ENCODE data around the gene CDC42EP2. TPM values are rescaled to one million over a fixed set of nuclear protein-coding genes. Genes with fewer than 3 reads are reported as not detected.

The CDC42EP2 gene
- total and polyA plus RNA-seq, 8 donors, result 2.4 to 7.9 (median 3.9) TPM

DNA sequence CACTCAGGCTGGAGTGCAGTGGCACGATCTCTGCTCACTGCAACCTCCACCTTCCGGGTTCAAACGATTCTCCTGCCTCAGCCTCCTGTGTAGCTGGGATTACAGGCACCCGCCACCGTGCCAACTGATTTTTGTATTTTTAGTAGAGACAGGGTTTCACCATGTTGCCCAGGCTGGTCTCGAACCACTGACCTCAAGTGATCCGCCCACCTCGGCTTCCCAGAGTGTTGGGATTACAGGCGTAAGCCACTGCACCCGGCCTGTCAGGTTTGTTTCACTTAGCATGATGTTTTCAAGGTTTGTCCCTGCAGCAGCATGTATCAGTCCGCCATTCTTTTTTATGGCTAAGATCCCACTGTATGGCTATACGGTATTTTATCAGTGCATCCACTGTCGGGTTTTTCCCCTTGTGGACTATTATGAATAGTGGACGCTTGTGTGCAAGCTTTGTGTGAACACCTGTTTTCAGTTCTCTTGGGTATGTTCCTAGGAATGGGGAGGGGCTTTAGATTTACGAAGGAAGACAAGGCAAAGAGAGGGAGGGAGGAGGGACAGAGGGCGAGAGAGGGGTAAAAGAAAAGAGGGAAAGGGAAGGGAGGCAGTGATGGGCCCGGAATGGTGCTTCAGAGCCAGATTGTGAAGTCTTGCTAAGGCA is 13.9 kb upstream of the CDC42EP2 start:
- FAIRE-seq (no peak), DNase-seq (no peak), ATAC-seq (no peak)
- H3K27me3 ChIP-seq, result no peaks in the 10 kb centered on the region
- peaks cover 0 to 2% (median 0%) of the 10 kb centered on the region in 3 donors for H3K36me3 ChIP-seq
- TF ChIP-seq, protein P1, sequence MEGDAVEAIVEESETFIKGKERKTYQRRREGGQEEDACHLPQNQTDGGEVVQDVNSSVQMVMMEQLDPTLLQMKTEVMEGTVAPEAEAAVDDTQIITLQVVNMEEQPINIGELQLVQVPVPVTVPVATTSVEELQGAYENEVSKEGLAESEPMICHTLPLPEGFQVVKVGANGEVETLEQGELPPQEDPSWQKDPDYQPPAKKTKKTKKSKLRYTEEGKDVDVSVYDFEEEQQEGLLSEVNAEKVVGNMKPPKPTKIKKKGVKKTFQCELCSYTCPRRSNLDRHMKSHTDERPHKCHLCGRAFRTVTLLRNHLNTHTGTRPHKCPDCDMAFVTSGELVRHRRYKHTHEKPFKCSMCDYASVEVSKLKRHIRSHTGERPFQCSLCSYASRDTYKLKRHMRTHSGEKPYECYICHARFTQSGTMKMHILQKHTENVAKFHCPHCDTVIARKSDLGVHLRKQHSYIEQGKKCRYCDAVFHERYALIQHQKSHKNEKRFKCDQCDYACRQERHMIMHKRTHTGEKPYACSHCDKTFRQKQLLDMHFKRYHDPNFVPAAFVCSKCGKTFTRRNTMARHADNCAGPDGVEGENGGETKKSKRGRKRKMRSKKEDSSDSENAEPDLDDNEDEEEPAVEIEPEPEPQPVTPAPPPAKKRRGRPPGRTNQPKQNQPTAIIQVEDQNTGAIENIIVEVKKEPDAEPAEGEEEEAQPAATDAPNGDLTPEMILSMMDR (IDR thresholded peaks at IDR 0.05), result no peak
- no peak overlapping the region for H3K4me3 ChIP-seq
- H3K9me3 ChIP-seq, result no peaks in the 10 kb centered on the region
- intact Hi-C loops (cut with DNase I), result no loop called here
- H3K27ac ChIP-seq, result no peak overlapping the region
- H3K4me1 ChIP-seq, result peaks cover 3 to 8% (median 8%) of the 10 kb centered on the region in 3 donors
- 77 to 85% methylated on average over 17 of the region's 17 CpGs for WGBS, 2 donors

DNA sequence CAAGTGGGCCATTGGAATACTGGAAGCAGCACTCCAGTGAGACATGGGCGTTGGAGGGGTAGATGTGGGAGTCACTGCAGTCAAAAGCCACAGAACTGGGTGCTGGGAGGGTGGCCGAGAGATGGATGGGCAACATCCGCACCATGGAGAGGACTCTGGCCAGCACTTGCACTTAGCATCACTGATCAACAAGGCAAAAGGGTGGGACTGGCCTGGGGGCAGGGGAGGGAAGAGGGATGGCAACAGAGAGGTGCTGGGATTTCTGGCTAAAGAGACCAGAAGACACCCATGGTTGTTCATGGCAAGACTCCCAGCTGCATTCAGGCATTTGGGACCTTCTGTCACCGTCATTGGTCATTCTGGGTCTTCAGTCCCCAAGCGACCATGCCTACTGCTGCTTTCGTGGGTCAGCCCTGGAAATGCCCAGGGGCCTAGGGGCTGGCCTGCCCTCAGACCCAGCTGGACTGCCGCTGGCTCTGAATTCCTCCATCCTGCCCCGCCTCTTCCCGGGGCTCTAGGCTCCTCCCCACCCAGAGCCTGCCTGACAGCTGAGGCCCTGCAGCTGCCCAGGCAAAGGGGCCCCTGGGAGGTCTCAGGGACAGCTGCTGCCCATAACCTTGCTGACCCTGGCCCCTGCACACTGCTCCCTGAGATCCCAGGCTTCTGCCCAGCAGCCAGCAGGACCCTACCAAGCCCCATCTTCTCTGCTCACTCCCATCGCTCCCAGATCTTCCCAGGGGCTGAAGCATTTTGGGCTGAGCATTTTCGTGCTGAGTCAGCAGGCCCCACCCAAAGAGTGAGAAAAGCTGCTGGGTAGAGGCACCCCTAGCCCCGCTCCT is 13.0 kb upstream of the CDC42EP2 start:
- DNase-seq (no peak), ATAC-seq (peak in 1 of 4 donors; percentile 24), FAIRE-seq (no peak)
- intact Hi-C loops (cut with DNase I), result no loop called here
- H3K27ac ChIP-seq, result no peak overlapping the region
- TF ChIP-seq, protein P1 (IDR thresholded peaks at IDR 0.05), result no peak
- H3K9me3 ChIP-seq, result no peaks in the 10 kb centered on the region
- WGBS, 2 donors, result 81 to 84% methylated on average over 10 to 12 of the region's 12 CpGs
- H3K36me3 ChIP-seq, result no peaks in the 10 kb centered on the region
- no peaks in the 10 kb centered on the region for H3K27me3 ChIP-seq
- no peak overlapping the region for H3K4me3 ChIP-seq
- peaks cover 3 to 15% (median 14%) of the 10 kb centered on the region in 3 donors for H3K4me1 ChIP-seq

DNA sequence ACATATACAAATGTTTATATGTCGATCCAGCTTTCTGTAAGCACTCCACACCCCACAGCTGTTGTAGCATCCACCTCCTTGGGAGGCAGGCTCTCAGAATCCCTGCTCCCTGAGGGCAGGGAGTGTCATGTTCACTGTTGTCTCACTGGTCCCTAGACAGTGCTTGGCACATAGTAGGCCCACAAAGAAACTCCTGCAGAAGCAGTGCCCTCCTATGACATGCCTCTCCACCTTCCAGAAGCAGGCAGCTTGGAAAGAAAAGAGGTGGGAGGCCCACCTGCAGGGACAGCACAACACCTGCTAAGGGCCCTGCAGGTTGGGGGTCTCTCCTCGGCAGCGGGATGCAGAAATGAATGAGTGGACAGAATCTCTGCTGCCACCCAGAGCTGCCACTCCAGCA is 11.1 kb upstream of the CDC42EP2 start:
- H3K4me1 ChIP-seq, result peaks cover 3 to 19% (median 14%) of the 10 kb centered on the region in 3 donors
- intact Hi-C loops (cut with DNase I), result no loop called here
- FAIRE-seq, result no peak
- H3K36me3 ChIP-seq, result no peaks in the 10 kb centered on the region
- ATAC-seq, result no peak
- H3K4me3 ChIP-seq, result no peak overlapping the region
- no peak for DNase-seq
- H3K27ac ChIP-seq, result no peak overlapping the region
- no peaks in the 10 kb centered on the region for H3K27me3 ChIP-seq
- TF ChIP-seq, protein P1 (IDR thresholded peaks at IDR 0.05), result no peak
- H3K9me3 ChIP-seq, result no peaks in the 10 kb centered on the region
- WGBS, 2 donors, result 92 to 94% methylated on average over 3 of the region's 3 CpGs

DNA sequence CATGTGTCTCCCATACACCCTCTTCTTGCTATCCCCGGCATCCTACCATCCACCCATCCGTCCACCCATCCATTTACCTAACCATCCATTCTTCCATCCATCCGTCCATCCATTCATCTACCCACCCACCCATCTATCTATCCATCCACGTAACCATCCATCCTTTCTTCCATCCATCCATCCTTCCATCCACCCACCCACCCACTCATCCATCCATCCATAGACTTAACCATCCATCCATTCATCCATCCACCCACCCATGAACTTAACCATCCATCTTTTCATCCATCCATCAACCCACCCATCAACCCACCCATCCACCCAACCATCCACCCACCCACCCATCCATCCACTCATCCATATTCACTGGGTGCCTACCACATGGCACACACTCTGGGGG is 10.6 kb upstream of the CDC42EP2 start:
- Histone ChIP-seq H3K4me1 (peaks cover 3 to 22% (median 14%) of the 10 kb centered on the region in 3 donors), H3K4me3 (no peak overlapping the region), H3K36me3 (no peaks in the 10 kb centered on the region), H3K27ac (no peak overlapping the region), H3K9me3 (no peaks in the 10 kb centered on the region), H3K27me3 (no peaks in the 10 kb centered on the region)
- ATAC-seq (no peak), DNase-seq (no peak), FAIRE-seq (no peak)
- 94 to 100% methylated on average over 4 of the region's 4 CpGs for WGBS, 2 donors
- intact Hi-C loops (cut with DNase I), result no loop called here
- TF ChIP-seq, protein P1 (IDR thresholded peaks at IDR 0.05), result no peak
